GM21515 (cell line): ENCODE data around the gene MIOS.
A peak's percentile ranks its signal among the peaks of the same experiment; 100 is the strongest.

Experiments
- ATAC-seq: cut with Tn5 transposase; IDR thresholded peaks from one replicate; pipeline ENCODE4 v1.9.1; 2021; ENCODE audit not compliant: unreplicated experiment

MIOS gene

DNA sequence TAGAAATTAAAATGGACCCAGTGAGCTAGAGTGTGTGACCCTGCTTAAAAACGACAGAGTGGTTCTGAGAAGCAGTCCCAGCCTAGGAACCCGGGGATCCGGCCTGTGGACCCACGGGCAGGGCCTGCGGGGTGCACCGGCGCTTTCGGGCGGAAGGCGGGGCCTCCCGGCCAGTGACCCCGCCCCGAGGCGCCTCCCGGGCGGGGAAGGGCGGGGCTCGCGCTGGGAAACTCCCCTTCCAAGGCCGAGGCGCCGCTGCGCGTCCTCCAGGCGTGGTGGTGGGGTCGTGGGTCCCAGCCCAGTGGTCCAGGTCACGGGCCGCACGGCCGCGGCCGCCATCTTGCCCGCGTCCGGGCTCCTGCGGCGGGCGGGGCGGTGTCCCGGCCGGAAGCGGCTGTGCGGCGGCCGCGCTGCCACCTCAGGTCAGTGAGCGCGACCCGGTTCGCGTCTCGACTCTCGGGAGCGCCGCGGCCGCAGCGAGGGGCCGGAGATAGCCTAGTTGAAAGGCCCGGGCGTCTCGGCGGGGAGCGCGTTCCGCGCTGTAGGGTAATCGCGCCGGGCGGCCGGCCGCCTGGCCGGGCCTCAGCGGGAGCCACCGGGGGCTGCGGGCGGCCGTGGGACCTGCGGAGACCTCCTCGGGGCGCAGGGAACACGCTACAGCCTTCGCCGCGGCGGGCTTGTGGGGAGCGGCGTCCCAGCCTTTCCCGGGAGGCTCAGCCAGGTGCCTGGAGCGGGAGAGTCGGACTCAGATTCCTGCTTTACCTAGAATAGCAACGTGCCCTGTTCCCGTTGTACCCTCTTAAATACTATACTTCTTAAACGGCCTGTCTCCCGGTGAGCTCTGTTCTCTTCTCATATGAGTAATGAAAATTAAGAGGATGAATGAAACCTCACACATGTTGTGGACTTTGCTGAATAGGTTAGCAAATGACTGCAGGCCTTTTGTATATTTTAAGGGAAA is at the start of gene MIOS:
TSS of gene MIOS (plus strand) at position 234 of the 961 bp plus-strand sequence. CDS start 5,592 bp downstream, outside the sequence.
- peak; percentile 71 for ATAC-seq

DNA sequence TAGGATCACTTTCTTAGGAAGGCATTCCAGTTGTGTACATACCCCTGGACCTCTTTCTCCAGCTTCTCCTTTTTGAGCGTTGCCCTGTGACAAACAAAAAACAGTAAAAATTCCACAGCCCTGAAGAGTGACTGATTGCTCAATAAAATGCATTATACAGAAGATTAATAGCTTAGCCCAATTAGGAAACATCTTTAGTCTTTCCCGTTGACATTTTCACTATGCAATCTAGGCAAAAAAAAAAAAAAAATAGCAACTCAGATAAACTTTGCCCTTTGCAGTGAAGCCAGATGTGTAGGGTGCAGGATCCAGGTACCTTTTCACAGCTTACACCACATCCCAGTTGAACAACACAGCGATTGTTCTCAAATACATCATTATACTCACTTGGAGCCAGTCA is 48.9 kb upstream of the MIOS start:
- ATAC-seq, result no peak

DNA sequence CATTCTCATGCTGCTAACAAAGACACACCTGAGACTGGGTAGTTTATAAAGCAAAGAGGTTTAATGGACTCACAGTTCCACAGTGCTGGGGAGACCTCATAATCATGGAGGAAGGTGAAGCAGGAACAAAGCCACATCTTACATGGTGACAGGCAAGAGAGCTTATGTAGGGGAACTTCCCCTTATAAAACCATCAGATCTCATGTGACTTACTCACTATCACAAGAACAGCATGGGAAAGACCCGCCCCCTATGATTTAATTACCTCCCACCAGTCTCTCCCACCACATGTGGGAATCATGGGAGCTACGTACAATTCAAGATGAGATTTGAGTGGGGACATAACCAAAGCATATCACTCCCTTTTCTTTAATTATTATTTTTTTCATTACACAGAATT is 47.6 kb upstream of the MIOS start:
- ATAC-seq, result no peak

DNA sequence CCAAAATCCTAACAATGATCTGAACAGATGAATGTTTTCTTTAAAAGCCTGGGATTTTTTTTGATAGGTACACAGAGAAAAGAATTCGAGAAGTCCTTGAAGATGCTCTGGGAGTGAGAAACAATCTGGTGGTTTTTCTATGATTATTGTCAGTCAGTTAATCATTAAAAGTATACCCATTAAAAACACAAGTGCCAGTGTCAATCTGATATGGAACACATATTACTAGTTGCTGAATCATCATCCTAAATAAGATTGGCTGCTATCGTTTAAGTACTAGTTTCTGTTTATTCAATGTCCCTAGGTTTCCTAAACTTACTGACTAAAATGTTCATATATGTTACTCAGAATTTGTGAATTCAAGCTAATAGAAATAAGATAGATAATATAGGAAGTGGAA is 47.2 kb upstream of the MIOS start:
- no peak for ATAC-seq

DNA sequence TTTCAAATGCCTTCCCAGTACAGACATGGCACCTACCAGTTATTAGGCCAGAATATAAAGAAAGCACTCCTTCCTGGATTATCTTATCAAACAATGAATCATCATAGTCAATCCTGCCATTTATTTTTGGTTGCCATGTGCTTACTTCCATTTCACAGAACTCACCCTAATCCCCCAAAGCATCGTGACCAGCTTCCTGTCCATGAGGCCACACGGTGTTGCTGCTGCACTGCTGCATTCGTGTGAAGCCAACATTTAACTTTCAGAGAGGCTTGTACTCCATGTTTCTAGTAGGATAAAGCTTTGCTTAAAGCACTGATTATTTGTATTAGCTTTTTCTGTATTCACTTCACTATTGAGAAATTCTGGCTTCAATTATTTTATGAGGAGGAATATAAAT is 45.4 kb upstream of the MIOS start:
- no peak for ATAC-seq

DNA sequence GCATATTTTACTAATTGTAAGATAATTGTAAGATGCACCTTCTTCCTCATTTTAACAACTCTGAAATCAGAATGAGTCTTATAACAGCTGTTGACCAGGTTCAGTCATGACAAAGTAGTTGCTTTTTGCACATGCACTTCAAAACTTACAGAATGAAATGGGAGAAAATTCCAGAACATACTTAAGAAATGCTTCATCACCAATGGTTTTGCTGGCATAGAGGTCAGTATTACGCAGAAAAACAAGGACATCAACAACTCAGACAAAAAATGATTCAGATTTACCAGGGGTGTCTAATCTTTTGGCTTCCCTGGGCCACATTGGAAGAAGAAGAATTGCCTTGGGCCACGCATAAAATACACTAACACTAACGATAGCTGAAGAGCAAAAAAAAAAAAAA is 44.3 kb upstream of the MIOS start:
- no peak for ATAC-seq

DNA sequence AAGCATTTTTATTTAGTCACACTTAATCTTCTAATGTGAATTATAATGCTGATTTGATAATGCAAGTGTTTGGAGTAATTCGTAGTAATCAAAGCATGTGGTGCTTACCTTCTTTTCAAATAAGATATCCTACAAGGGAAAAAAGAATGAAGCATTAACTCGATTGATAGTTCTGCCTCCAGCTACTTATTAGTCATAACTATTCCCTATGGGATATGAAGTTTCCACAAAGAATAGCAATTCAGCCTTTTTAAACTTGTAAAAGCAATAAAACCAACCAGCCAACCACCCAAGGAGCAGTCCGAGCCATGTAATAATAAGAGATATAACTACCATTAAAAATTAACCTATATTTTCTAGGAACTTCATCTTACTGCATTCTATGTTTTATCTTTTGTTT is 42.6 kb upstream of the MIOS start:
- ATAC-seq, result no peak

DNA sequence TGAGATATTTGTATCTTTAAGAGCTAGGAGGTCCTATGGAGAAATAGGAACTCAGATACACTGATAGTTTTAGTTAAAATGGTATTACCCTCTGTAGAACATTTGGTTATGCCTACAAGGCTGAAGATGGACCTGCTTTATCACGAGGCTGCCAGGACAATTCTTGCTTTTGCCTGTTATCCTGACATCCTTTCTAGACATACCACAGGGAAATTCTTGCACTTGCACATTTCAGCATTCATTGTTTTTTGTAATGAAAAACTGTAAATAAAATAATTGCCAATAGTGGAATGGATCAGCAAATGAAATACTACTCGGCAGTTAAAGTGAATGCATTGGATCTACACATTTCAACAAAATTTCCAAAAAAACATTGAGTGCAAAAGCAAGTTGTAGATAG is 40.7 kb upstream of the MIOS start:
- no peak for ATAC-seq

DNA sequence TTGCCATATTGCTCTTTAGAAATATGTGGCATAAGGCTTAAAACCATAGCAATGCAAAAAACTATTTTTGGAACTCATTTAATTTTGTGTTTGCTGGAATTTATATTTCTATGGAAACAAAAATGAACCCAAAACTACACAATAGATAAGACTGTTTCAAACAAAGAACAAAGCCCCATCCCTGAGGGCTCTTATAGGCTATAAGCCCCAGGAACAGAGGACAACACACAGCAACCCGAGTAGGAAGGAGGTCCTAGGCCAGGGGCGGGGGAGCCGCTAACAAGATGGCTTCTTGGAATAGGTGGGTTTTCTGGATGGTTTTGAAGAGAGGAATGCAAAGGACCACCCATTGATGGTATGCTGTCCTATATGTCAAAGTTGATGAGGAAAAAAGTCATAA is 39.6 kb upstream of the MIOS start:
- ATAC-seq, result no peak

DNA sequence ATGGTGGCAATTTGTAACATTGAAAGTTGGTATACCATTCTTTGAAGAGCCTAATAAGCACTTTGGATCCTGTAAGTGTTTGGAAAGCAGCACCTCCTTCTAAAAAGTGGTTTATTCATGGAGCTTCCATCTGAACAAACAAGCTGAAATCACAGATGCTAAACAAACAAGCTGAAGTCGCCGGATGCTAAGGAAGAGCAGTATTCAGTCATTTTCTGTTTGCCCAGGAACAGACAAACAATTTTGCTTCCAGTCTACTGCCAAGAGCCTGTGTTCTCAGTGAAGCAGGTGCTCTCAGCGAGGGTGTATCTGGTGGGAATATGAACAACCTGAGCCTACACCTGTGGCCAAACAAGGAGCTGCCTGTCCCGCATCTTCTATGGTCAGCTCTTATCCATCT is 37.4 kb upstream of the MIOS start:
- ATAC-seq, result no peak

DNA sequence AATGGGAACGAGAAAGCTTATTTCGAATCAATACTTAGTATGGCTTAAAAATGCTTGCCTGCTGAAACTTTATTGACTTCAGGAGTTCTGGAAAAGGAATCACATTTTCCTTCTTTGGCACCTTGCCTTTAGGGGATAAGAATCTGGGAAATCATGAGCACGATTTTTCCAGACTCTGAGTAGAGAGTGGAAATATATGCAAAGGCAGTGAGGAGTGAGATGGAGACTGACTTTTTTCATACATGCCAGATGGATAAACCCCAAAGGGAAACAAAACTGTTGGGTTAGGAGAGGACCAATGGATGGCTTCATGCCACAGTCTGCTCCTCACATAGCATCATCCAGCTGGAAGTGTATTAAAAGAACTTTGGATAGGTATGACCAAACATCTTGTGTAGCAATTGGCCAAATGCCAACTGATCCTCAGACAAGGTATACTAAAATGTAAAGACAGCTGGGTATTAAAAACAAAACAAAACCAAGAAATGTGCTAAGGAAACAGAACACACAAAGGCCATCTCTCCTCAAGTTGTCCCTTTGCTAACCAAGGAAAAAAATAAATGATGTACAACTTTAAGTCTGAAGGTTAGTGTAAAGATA is 32.8 kb upstream of the MIOS start:
- no peak for ATAC-seq

DNA sequence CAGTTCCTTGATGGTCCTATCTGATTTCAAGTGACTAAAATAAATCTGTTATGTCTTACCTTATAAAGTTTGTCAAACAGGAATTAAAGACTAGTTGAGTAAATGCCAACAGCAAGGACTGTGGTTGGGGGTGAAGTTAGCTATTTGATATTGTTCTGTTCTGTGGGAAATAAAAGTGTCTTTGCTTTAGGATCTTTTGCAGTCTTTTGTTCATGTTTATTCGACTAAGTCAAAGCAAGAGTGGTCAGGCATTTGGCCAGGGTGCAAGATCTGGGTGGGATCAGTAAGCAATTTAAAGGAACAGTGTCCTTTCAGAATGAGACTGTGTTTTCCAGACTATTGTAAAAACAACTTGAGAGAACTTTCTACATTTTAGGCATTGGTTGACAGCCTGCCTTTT is 31.0 kb upstream of the MIOS start, which contains the start of gene COL28A1:
TSS of gene COL28A1 (minus strand) at position 183 of the 400 bp plus-strand sequence. CDS start 2,998 bp downstream, outside the sequence.
- no peak for ATAC-seq

DNA sequence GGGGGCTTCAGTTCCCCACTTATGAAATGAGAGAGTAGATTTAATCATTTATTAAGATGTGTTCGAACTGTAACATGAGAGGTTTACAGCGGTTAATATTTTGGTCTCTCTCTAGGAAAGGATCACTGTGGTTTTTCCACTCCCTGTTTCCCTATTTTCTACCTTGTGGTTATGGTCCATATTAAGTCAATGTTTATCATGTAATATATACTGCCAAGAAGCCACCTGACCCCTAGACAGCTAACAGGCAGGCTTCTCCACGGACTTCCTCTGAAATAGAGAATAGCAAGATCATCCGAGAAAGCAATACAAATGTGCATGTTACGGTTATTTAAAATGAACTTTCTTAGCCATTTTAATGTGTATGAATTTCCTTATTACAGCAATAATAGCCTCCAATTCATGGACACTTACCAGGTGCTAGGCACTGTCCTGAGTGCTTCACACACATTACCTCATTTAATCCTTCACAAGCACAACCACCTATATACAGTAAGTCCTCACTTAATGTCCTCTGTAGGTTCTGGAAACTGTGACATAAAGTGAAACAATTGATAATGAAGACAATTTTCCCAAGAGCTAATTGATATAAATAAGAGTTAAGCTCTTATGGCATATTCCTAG is 30.2 kb upstream of the MIOS start:
- no peak for ATAC-seq

DNA sequence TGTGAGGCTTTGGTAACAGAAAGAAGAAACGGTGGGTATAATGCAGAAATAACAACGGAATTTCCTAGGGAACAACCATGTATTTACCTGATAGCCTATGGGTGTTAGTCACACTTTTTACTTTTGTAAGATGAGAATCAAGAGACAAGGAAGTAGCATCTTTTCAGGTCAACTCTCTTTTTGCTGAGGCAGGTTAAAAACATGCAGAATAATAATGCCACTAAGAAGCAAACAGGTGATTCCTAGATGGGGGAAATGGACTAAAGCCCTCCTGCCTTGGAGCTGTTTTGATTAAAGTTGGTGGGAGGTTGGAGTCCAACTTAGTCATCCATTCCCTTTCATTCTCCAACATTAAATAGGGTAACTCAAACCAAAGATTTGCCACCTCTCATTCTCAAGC is 29.0 kb upstream of the MIOS start:
- no peak for ATAC-seq

DNA sequence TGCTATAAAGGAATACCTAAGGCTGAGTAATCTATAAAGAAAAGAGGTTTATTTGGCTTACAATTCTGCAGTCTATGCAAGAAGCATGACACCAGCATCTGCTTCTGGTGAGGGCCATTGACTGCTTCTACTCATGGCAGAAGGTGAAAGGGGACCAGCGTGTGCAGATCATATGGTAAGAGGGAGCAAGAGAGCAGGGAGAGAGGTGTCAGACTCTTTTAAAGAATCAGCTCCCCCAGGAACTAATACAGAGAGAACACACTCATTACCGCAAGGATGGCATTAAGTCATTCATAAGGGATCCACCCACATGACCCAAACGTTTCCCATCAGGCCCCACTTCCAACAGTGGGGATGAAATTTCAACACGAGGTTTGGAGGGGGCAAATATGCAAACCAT is 27.5 kb upstream of the MIOS start:
- ATAC-seq, result no peak

DNA sequence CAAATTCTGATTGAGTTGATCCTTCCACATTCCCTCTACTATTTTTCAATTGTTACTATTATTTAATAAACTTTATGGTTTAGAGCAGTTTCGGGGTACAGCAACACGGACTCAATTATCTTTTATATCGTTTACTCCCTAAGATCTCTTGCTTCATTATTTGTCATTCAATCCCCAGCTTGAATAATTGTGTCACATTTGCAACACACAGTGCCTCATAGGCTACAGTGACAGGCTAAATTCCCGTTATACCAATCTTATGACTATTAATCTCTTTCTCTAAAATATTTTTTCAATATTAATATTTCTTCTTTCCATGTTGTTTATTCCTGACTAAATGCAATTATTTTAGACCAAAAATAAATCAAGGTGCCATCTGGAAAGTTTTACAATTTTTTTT is 27.0 kb upstream of the MIOS start:
- no peak for ATAC-seq

DNA sequence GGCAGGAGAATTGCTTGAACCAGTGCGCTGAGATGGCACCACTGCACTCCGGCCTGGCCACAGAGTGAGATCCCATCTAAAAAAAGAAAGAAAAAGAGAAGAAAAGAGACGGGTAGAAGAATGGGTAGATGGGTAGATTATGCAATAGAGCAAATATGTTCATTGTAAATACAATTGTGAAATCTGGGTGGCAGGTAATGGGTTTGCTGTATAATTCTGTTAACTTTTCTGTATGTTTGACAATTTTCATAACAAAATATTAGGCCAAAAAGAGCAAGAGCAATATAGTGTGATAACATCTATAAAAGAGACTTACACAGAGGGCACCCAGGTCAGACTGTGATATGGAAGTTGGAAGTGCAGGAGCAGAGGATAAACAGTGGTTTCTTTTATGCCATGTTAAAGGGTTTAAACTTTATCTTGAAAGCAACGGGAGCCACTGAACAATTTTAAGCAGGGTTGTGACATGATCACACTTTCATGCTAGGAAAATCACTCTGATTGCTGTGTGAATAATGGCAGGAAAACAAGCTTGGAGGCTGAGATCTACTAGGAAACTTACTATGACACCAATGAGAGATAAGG is 24.3 kb upstream of the MIOS start:
- ATAC-seq, result no peak

DNA sequence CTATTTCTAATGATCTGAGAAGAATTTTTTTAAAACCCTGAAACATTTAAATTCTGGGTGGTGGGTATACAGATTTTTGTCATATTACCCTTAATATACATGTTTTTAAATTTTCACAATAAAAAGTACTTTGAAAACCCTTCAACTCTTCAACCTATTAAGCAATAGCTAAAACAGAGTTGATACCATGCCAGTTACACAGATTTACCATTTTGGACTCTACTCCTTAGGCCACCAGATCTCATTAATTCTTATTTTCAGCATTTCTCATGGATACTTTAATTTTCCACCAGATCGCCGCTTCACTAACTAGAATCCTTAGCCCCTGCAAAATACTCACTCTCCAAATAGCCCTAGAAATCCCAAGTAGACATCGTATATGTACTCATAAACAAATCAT is 18.3 kb upstream of the MIOS start:
- no peak for ATAC-seq

DNA sequence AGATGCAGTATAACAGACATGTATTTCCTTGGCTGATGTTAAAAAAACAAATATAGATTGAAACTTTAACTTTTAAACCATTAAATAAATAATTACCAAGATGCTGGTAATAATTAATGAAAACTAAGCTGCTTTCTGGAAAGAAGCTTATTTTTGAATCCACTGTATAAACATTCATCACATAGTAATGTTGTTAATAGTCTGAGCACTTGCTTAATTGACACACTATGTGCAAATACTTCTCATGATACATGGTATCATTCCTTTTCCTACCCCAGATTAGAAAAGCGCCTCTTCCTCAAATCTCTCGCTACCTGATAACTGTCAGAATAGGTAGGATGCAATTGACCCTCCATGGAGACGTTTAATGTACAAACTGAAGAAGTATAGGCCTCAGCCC is 16.0 kb upstream of the MIOS start:
- no peak for ATAC-seq

DNA sequence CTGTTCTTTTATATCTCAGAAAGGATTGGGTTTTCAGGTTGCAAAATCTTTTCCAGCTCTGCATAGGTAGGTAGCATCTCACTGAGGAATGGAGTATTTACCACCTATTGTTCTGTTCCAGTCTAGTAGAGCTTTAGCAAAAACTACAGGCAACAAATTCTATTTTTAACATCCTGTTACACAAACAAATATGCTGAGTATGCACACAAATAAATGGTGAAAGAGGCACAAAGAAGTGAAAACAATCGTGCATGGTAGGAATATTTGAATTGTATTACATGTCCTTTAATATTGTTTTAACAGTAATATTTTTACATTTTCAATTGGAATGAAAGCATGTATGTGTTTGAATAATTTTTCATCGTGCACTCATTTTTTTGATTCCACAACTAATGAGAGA is 14.5 kb upstream of the MIOS start:
- no peak for ATAC-seq

DNA sequence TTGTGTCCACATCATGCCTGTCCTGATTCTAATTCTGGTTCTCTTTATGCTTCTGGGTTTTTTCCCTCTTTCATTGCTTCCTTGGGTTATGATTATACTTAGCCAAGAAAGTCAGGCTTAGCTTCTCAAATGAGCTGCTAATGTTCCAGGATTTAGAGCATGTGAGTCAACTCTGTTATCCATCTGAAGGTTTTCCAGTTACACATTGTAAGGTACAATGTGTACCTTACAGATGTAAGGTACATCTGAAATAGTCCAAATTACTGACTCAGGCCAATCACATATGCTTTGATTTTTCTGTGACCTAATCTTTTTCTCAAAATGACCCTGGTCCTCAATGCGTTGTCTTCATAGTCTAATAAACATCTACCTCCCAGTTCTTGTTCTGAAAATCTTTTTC is 13.3 kb upstream of the MIOS start:
- ATAC-seq, result no peak

DNA sequence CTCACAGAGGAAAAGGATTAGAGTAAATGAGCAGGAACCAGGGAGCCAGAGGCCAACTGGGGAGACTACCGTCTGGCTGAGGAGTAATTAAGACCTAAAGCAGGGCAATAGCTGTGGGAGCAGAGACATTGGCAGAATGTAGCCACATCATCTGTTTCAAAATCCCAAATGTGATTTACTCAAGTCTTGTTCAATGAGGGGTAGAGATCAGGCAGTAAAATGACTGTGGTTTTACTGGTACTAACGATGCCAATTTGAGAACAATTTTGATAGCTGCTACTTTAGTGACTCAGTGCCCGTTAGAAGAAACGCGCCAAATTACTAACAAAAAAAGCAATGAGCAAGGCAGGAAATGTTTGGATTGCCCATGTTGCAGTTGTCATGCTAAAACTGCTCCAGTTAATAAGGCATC is 12.7 kb upstream of the MIOS start:
- ATAC-seq, result no peak
